HepG2 (cell line): ENCODE measurements around the gene GJA3. TPM values are rescaled to one million over a fixed set of nuclear protein-coding genes. Genes with fewer than 3 reads are reported as not detected.

Experiments
- ATAC-seq: fragments of 200-7000 bp; cut with Tn5 transposase; 3 replicates; pipeline ENCODE4 v1.9.1; 2020; ENCODE audit warnings: mild to moderate bottlenecking, moderate library complexity
- BruUV-seq: library from RNA; stranded (reverse); fragments of 400-500 nt; replicated peaks from 2 replicates; lab custom pipeline; 2021; lab: Mats Ljungman, UMichigan
- CTCF ChIA-PET: fragments of 300-600 bp; formaldehyde crosslinking; extraction: SDS; loops from one replicate; lab custom pipeline; 2021; ENCODE audit warnings: low total read pairs, inconsistent platforms, low intra/inter-chr PET ratio; lab: Yijun Ruan, JAX
- POLR2A ChIA-PET: fragments of 350-600 bp; sonication (Branson Sonifier 250); formaldehyde crosslinking; loops from one replicate; lab custom pipeline; 2020; ENCODE audit warnings: antibody characterized with exemption, inconsistent platforms; lab: Yijun Ruan, JAX
- DNase-seq: peaks from one replicate; pipeline ENCODE4 v3.0.0-alpha.2; 2015; ENCODE audit warnings: low spot score
- FAIRE-seq: peaks from 3 replicates; lab custom pipeline; 2011; peaks lifted over from hg19 to GRCh38; lab: Jason Lieb, UNC
- H2AFZ ChIP-seq: one replicate; pipeline ENCODE4 v1.6.1; 2011; ENCODE audit warnings: low read length, inconsistent platforms
- H3K27ac ChIP-seq: fragments of 300-600 bp; 3 replicates; pipeline ENCODE4 v1.8.0; 2011; ENCODE audit warnings: mixed run types, mild to moderate bottlenecking, mixed read lengths, low read length, inconsistent platforms; ENCODE audit not compliant: insufficient read depth; ENCODE audit errors: extremely low read length
- H3K27me3 ChIP-seq, 2 experiments: fragments of 200-600 bp in 1 of 2; 2 replicates in 1 of 2; 3 replicates in 1 of 2; pipeline versions ENCODE4 v1.6.0 to v1.8.0; 2011; ENCODE audit warnings: low read length in 2 of 2, mild to moderate bottlenecking in 2 of 2, moderate library complexity in 2 of 2, inconsistent platforms in 1 of 2; ENCODE audit not compliant: insufficient read depth in 2 of 2, control insufficient read depth in 1 of 2
- H3K36me3 ChIP-seq, 2 experiments: fragments of 200-600 bp in 1 of 2; replicated peaks in 1 of 2; 2 replicates in 1 of 2; 3 replicates in 1 of 2; pipeline versions ENCODE4 v1.5.1 to v1.8.0; 2011; ENCODE audit warnings: low read length in 2 of 2, inconsistent platforms in 1 of 2; ENCODE audit not compliant: insufficient read depth in 2 of 2, control insufficient read depth in 1 of 2
- H3K4me1 ChIP-seq: 2 replicates; pipeline ENCODE4 v1.5.1; 2012; ENCODE audit warnings: low read length, inconsistent platforms; ENCODE audit not compliant: insufficient read depth
- H3K4me2 ChIP-seq: 2 replicates; pipeline ENCODE4 v1.6.0; 2011; ENCODE audit warnings: low read depth, low read length, inconsistent platforms
- H3K4me3 ChIP-seq, 3 experiments: fragments of 200-600 bp in 1 of 3; sonication (generic), shearing (Covaris generic) in 1 of 3; replicated peaks in 1 of 3; 2 replicates each; pipeline ENCODE4 v1.5.1; 2011 to 2016; ENCODE audit warnings: low read length in 3 of 3, inconsistent platforms in 2 of 3, low read depth in 2 of 3, mild to moderate bottlenecking in 2 of 3, control low read depth in 1 of 3, mixed read lengths in 1 of 3; ENCODE audit not compliant: insufficient read depth in 1 of 3
- H3K79me2 ChIP-seq: one replicate; pipeline ENCODE4 v1.6.1; 2011; ENCODE audit warnings: low read length, inconsistent platforms; ENCODE audit not compliant: insufficient read depth
- H3K9ac ChIP-seq: 2 replicates; pipeline ENCODE4 v1.6.0; 2011; ENCODE audit warnings: mild to moderate bottlenecking, low read depth, low read length, inconsistent platforms; ENCODE audit not compliant: insufficient read depth
- H3K9me3 ChIP-seq: 2 replicates; pipeline ENCODE4 v1.5.1; 2012; ENCODE audit warnings: mild to moderate bottlenecking, low read length
- H4K20me1 ChIP-seq: 2 replicates; pipeline ENCODE4 v1.6.0; 2011; ENCODE audit warnings: inconsistent platforms, mild to moderate bottlenecking, low read length, moderate library complexity; ENCODE audit not compliant: insufficient read depth
- ARNT ChIP-seq: fragments of 450-650 bp; IDR thresholded peaks from 2 replicates; pipeline ENCODE4 v1.6.1; 2017
- FOSL1 ChIP-seq: sonication (generic); formaldehyde crosslinking; IDR thresholded peaks from 2 replicates; pipeline ENCODE4 v1.9.0; 2021; ENCODE audit warnings: missing genetic modification reagents, borderline replicate concordance
- FOXA3 ChIP-seq: IDR thresholded peaks from 2 replicates; pipeline ENCODE4 v1.6.1; 2016; ENCODE audit warnings: missing genetic modification reagents, missing compliant biosample characterization
- GATAD1 ChIP-seq: IDR thresholded peaks from 2 replicates; pipeline ENCODE4 v1.6.1; 2016; ENCODE audit warnings: missing genetic modification reagents, missing compliant biosample characterization
- HIC2 ChIP-seq: sonication (generic); formaldehyde crosslinking; IDR thresholded peaks from 2 replicates; pipeline ENCODE4 v1.9.0; 2022; ENCODE audit warnings: low read depth, missing genetic modification reagents
- HNRNPL ChIP-seq: fragments of 200-400 bp; formaldehyde crosslinking; IDR thresholded peaks from 2 replicates; pipeline ENCODE4 v1.6.1; 2017; ENCODE audit warnings: mild to moderate bottlenecking, low read depth, low read length
- KDM2A ChIP-seq: sonication (generic); formaldehyde crosslinking; IDR thresholded peaks from 2 replicates; pipeline ENCODE4 v1.4.0; 2020; ENCODE audit warnings: low read depth, missing genetic modification reagents, borderline replicate concordance
- MLX ChIP-seq: IDR thresholded peaks from 2 replicates; pipeline ENCODE4 v1.6.1; 2016
- MTF1 ChIP-seq: sonication (generic); formaldehyde crosslinking; IDR thresholded peaks from 2 replicates; pipeline ENCODE4 v1.5.0; 2020; ENCODE audit warnings: missing genetic modification reagents
- NFRKB ChIP-seq: fragments of 450-650 bp; IDR thresholded peaks from 2 replicates; pipeline ENCODE4 v1.6.1; 2017
- NKX3-1 ChIP-seq: sonication (generic); formaldehyde crosslinking; IDR thresholded peaks from 2 replicates; pipeline ENCODE4 v1.5.0; 2020; ENCODE audit warnings: missing genetic modification reagents
- SALL1 ChIP-seq: sonication (generic); formaldehyde crosslinking; IDR thresholded peaks from 2 replicates; pipeline ENCODE4 v1.8.0; 2022; ENCODE audit warnings: mild to moderate bottlenecking, missing genetic modification reagents
- SP5 ChIP-seq: IDR thresholded peaks from 2 replicates; pipeline ENCODE4 v1.6.1; 2016; ENCODE audit warnings: low read depth, borderline replicate concordance
- SRY ChIP-seq: sonication (generic); formaldehyde crosslinking; IDR thresholded peaks from 2 replicates; pipeline ENCODE4 v1.8.0; 2022; ENCODE audit warnings: mild to moderate bottlenecking, missing genetic modification reagents
- ZBTB49 ChIP-seq: sonication (generic); formaldehyde crosslinking; IDR thresholded peaks from 2 replicates; pipeline ENCODE4 v1.4.0; 2020; ENCODE audit warnings: missing genetic modification reagents, borderline replicate concordance
- ZFP1 ChIP-seq: IDR thresholded peaks from 2 replicates; pipeline ENCODE4 v1.6.1; 2016
- ZFP37 ChIP-seq: sonication (generic); formaldehyde crosslinking; IDR thresholded peaks from 2 replicates; pipeline ENCODE4 v1.4.0; 2020; ENCODE audit warnings: missing genetic modification reagents, borderline replicate concordance
- ZFX ChIP-seq: sonication (generic); formaldehyde crosslinking; IDR thresholded peaks from 2 replicates; pipeline ENCODE4 v1.4.0; 2020; ENCODE audit warnings: mild to moderate bottlenecking, low read depth, missing genetic modification reagents, moderate library complexity
- ZNF670 ChIP-seq: sonication (generic); formaldehyde crosslinking; IDR thresholded peaks from 2 replicates; pipeline ENCODE4 v1.8.0; 2022; ENCODE audit warnings: mild to moderate bottlenecking, missing genetic modification reagents, borderline replicate concordance
- WGBS: methylation state at CpG from one replicate; pipeline ENCODE4 v1.1.6; 2017; ENCODE audit warnings: low lambda C conversion rate; 5-methylcytosine and 5-hydroxymethylcytosine counted together
- in situ Hi-C: cut with HindIII; loops from 2 replicates; pipeline ENCODE4 v1.10.0; 2017; ENCODE audit warnings: low pct_unique_long_range_greater_than_20kb; ENCODE audit not compliant: extremely low pct_ligation_motif_present
- intact Hi-C: fragments of 100-400 bp; cut with micrococcal nuclease; formaldehyde crosslinking; loops from one replicate; pipeline ENCODE4 v1.10.0; 2022; ENCODE audit not compliant: unreplicated experiment
- polyA plus RNA-seq, 8 experiments: library from polyadenylated mRNA; depleted of rRNA in 3 of 8; stranded (reverse) in 7 of 8; unstranded in 1 of 8; fragments of >200 nt; fragmentation: Illumina TruSeq in 4 of 8; extraction: Trizol in 4 of 8; gene quantifications; 2 replicates each; pipeline versions ENCODE4 v1.2.1 to v1.2.3, GENCODE V29; 2011 to 2016; ENCODE audit warnings: low read depth in 4 of 8, missing spikeins in 1 of 8, mixed read lengths in 1 of 8; ENCODE audit not compliant: insufficient read depth in 1 of 8
- total RNA-seq, 5 experiments: library from RNA; depleted of rRNA; stranded (reverse); fragments of >200 nt; fragmentation: Illumina TruSeq; extraction: Trizol; gene quantifications; 2 replicates each; pipeline ENCODE4 v1.2.3, GENCODE V29; 2016; ENCODE audit warnings: low read depth in 1 of 5
- TF ChIP-seq, protein P1 (sequence below): sonication (generic); formaldehyde crosslinking; conservative IDR thresholded peaks from 2 replicates; pipeline ENCODE4 v1.8.1; 2023; ENCODE audit warnings: missing genetic modification reagents

GJA3 gene
- total and polyA plus RNA-seq, 2 of the 13 experiments (the other 11 are each of a cell fraction or from before 2014, with no cell fraction given), result 0.04 TPM

GRCh38 chr13:20114066-20114610 is 46.7 kb downstream of the GJA3 start:
- peak; percentile 18 for DNase-seq
- 24% methylated on average over 10 of the region's 10 CpGs for WGBS
- ChIA-PET CTCF (no interaction called here), POLR2A (no interaction called here)
- Histone ChIP-seq H3K79me2 (no peaks in the 10 kb centered on the region), H3K9me3 (no peaks in the 10 kb centered on the region), H3K9ac (no peak overlapping the region), H3K4me2 (peak overlapping the region; percentile 42; the same call in 1 of the 2 replicates), H3K27ac (no peak overlapping the region), H2AFZ (peak overlapping the region; percentile 27), H4K20me1 (no peaks in the 10 kb centered on the region), H3K36me3 (no peaks in the 10 kb centered on the region), H3K27me3 (no peaks in the 10 kb centered on the region), H3K4me1 (peaks cover 39% of the 10 kb centered on the region), H3K4me3 (no peak overlapping the region)
- BruUV-seq, result no TSS peak
- in situ Hi-C loops, result no loop called here
- ATAC-seq, result peak; percentile 80
- FAIRE-seq, result no peak
- intact Hi-C loops, result no loop called here
- no peak for TF ChIP-seq HIC2 (CRISPR knock-in tag)
- no peak for TF ChIP-seq MTF1 (CRISPR knock-in tag)
- TF ChIP-seq ZBTB49 (CRISPR knock-in tag), result no peak
- TF ChIP-seq SALL1 (CRISPR knock-in tag), result peak; percentile 63
- TF ChIP-seq FOXA3, result no peak
- no peak for TF ChIP-seq NFRKB
- no peak for TF ChIP-seq ZFP1 (CRISPR knock-in tag)
- TF ChIP-seq SP5 (CRISPR knock-in tag), result no peak
- TF ChIP-seq, protein P1, sequence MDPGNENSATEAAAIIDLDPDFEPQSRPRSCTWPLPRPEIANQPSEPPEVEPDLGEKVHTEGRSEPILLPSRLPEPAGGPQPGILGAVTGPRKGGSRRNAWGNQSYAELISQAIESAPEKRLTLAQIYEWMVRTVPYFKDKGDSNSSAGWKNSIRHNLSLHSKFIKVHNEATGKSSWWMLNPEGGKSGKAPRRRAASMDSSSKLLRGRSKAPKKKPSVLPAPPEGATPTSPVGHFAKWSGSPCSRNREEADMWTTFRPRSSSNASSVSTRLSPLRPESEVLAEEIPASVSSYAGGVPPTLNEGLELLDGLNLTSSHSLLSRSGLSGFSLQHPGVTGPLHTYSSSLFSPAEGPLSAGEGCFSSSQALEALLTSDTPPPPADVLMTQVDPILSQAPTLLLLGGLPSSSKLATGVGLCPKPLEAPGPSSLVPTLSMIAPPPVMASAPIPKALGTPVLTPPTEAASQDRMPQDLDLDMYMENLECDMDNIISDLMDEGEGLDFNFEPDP (CRISPR knock-in tag), result no peak
- TF ChIP-seq MLX, result no peak
- no peak for TF ChIP-seq HNRNPL
- no peak for TF ChIP-seq FOSL1 (CRISPR knock-in tag)
- TF ChIP-seq GATAD1 (CRISPR knock-in tag), result no peak
- no peak for TF ChIP-seq ARNT
- no peak for TF ChIP-seq KDM2A (CRISPR knock-in tag)
- TF ChIP-seq NKX3-1 (CRISPR knock-in tag), result no peak
- TF ChIP-seq ZFP37 (CRISPR knock-in tag), result no peak
- 0 out of 2 replicates have a peak, but pooled peaks have one; percentile 26 for TF ChIP-seq ZFX (CRISPR knock-in tag)
- no peak for TF ChIP-seq SRY (CRISPR knock-in tag)
- no peak for TF ChIP-seq ZNF670 (CRISPR knock-in tag)
